OCI-LY1 (cell line): Measurements from ENCODE around the gene VAPB.

ENCODE experiments used
- H2AFZ ChIP-seq: fragments of 200-600 bp; sonication (generic), shearing (Covaris generic); 2 replicates; pipeline ENCODE4 v1.6.0; 2014; ENCODE audit warnings: antibody characterized with exemption, mild to moderate bottlenecking, low read length
- H3F3A ChIP-seq: fragments of 200-600 bp; sonication (generic), shearing (Covaris generic); 2 replicates; pipeline ENCODE4 v1.6.0; 2014; ENCODE audit warnings: mild to moderate bottlenecking, antibody characterized with exemption, low read length, moderate library complexity; ENCODE audit not compliant: insufficient read depth
- H3K27ac ChIP-seq: fragments of 200-600 bp; sonication (generic); 2 replicates; pipeline ENCODE4 v1.5.1; 2014; ENCODE audit warnings: low read length, mixed run types, mild to moderate bottlenecking, low read depth; ENCODE audit not compliant: poor library complexity, severe bottlenecking
- H3K27me3 ChIP-seq: fragments of 200-600 bp; sonication (generic); 2 replicates; pipeline ENCODE4 v1.6.0; 2014; ENCODE audit warnings: antibody characterized with exemption, mild to moderate bottlenecking, low read length, moderate library complexity; ENCODE audit not compliant: insufficient read depth
- H3K36me3 ChIP-seq: fragments of 200-600 bp; sonication (generic); 2 replicates; pipeline ENCODE4 v1.6.1; 2014; ENCODE audit warnings: mild to moderate bottlenecking, antibody characterized with exemption, low read length, moderate library complexity, mixed read lengths; ENCODE audit not compliant: insufficient read depth
- H3K4me1 ChIP-seq: fragments of 200-600 bp; sonication (generic); 2 replicates; pipeline ENCODE4 v1.5.1; 2014; ENCODE audit warnings: mild to moderate bottlenecking, low read length, moderate library complexity; ENCODE audit not compliant: insufficient read depth, severe bottlenecking
- H3K4me2 ChIP-seq: fragments of 200-600 bp; sonication (generic), shearing (Covaris generic); 2 replicates; pipeline ENCODE4 v1.6.1; 2014; ENCODE audit warnings: low read length
- H3K4me3 ChIP-seq: fragments of 200-600 bp; sonication (generic); 2 replicates; pipeline ENCODE4 v1.5.1; 2014; ENCODE audit warnings: low read length, low read depth, mild to moderate bottlenecking, mixed read lengths; ENCODE audit not compliant: poor library complexity, severe bottlenecking
- H3K79me2 ChIP-seq: fragments of 200-600 bp; shearing (Covaris generic); 2 replicates; pipeline ENCODE4 v1.6.1; 2016; ENCODE audit warnings: mixed run types, low read length, mixed read lengths; ENCODE audit not compliant: insufficient read depth
- H3K9ac ChIP-seq: fragments of 200-600 bp; sonication (generic), shearing (Covaris generic); 2 replicates; pipeline ENCODE4 v1.6.1; 2014; ENCODE audit warnings: mild to moderate bottlenecking, low read length, mixed read lengths
- H3K9me2 ChIP-seq: fragments of 200-600 bp; sonication (generic), shearing (Covaris generic); 2 replicates; pipeline ENCODE4 v1.6.1; 2014; ENCODE audit warnings: low read depth, mild to moderate bottlenecking, low read length, mixed read lengths
- H3K9me3 ChIP-seq: fragments of 200-600 bp; shearing (Covaris generic); 2 replicates; pipeline ENCODE4 v1.6.1; 2014; ENCODE audit warnings: low read length, mixed read lengths
- H4K20me1 ChIP-seq: fragments of 200-600 bp; sonication (generic), shearing (Covaris generic); 2 replicates; pipeline ENCODE4 v1.6.0; 2016; ENCODE audit warnings: mild to moderate bottlenecking, low read length; ENCODE audit not compliant: insufficient read depth
- EZH2 ChIP-seq: fragments of 200-600 bp; sonication (generic), shearing (Covaris generic); IDR thresholded peaks from 2 replicates; pipeline ENCODE4 v1.8.0; 2017; ENCODE audit warnings: borderline replicate concordance, mixed run types, mild to moderate bottlenecking, antibody characterized with exemption, low read length, moderate library complexity, mixed read lengths
- TF ChIP-seq, protein P1 (sequence below): fragments of 200-600 bp; sonication (generic), shearing (Covaris generic); IDR thresholded peaks from 2 replicates; pipeline ENCODE4 v1.5.1; 2017; ENCODE audit warnings: mild to moderate bottlenecking, antibody characterized with exemption, low read length, moderate library complexity, mixed read lengths

VAPB gene

DNA sequence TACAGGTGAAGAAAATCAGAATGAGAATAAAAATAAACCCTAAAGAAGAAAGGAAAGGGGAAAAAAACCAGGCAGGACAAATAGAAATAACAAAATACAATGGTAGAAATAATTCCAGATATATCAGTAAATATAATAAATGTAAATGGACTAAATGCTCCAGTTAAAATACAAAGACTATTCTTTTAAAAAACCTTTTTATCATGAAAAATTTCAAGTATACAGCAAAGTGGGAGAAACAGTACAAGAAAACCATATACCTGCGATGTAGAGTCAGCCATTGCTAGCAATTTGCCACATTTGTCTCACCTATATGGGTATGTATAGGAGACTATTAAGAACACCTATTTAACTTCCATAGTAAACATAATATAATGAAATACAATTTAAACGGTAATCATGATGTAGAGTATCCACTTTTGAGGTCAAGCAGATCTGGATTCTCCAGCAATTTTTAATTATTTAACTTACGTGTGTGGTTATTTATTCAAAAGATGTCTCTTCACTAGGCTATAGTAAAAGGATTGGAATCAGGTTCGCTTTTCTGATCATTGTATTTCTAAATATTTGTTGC lies 914 bp upstream of the VAPB start:
- H3K27ac ChIP-seq = no peak overlapping the region

DNA sequence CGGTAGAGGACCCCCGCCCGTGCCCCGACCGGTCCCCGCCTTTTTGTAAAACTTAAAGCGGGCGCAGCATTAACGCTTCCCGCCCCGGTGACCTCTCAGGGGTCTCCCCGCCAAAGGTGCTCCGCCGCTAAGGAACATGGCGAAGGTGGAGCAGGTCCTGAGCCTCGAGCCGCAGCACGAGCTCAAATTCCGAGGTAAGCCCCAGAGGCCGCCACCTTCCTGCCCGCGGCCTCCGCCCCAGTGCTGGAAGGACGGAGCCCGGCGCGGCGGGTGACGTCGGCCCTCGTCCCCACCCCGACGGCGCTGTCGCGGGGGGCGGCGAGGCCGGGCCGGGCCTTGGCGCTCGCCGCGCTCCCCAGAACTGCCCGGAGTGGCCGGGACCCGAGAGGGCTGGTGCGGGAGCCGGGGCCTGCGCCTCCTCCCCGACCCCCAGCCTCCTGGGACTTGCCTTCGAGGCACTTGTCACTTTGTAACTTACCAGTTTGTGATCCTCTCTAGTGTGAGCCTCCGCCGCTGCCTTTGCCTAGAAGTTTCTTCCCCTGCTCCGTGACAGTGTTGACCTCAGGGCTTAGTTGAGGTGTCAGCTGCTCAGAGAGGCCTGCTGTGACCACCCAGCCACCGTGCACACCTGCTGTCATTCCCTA lies 417 bp downstream of the VAPB start:
- Histone ChIP-seq H3K9me3 (no peaks in the 10 kb centered on the region), H3K9ac (peak overlapping the region; percentile 92), H4K20me1 (0 out of 2 replicates have a peak, but pooled peaks cover 2% of the 10 kb centered on the region), H3K27ac (peak overlapping the region; percentile 56), H3K27me3 (no peaks in the 10 kb centered on the region), H3F3A (no peaks in the 10 kb centered on the region), H3K9me2 (no peaks in the 10 kb centered on the region), H3K36me3 (peaks cover 45% of the 10 kb centered on the region), H2AFZ (no peak overlapping the region), H3K4me3 (peak overlapping the region; percentile 85), H3K79me2 (peaks cover 53% of the 10 kb centered on the region), H3K4me1 (peaks cover 32% of the 10 kb centered on the region), H3K4me2 (peak overlapping the region; percentile 71)
- TF ChIP-seq, protein P1, sequence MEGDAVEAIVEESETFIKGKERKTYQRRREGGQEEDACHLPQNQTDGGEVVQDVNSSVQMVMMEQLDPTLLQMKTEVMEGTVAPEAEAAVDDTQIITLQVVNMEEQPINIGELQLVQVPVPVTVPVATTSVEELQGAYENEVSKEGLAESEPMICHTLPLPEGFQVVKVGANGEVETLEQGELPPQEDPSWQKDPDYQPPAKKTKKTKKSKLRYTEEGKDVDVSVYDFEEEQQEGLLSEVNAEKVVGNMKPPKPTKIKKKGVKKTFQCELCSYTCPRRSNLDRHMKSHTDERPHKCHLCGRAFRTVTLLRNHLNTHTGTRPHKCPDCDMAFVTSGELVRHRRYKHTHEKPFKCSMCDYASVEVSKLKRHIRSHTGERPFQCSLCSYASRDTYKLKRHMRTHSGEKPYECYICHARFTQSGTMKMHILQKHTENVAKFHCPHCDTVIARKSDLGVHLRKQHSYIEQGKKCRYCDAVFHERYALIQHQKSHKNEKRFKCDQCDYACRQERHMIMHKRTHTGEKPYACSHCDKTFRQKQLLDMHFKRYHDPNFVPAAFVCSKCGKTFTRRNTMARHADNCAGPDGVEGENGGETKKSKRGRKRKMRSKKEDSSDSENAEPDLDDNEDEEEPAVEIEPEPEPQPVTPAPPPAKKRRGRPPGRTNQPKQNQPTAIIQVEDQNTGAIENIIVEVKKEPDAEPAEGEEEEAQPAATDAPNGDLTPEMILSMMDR = no peak
- no peak for TF ChIP-seq EZH2

More for the DNA sequence above, 914 bp upstream of the VAPB start:
- Histone ChIP-seq H3F3A (no peaks in the 10 kb centered on the region), H3K79me2 (peaks cover 39% of the 10 kb centered on the region), H3K27me3 (no peaks in the 10 kb centered on the region), H3K4me2 (peak overlapping the region; percentile 59), H4K20me1 (no peaks in the 10 kb centered on the region), H2AFZ (peak overlapping the region; percentile 67), H3K36me3 (peaks cover 32% of the 10 kb centered on the region), H3K9me3 (no peaks in the 10 kb centered on the region), H3K4me3 (peak overlapping the region; percentile 85), H3K4me1 (peaks cover 32% of the 10 kb centered on the region), H3K9me2 (no peaks in the 10 kb centered on the region), H3K9ac (peak overlapping the region; percentile 50)
- TF ChIP-seq, protein P1 = no peak
- no peak for TF ChIP-seq EZH2

DNA sequence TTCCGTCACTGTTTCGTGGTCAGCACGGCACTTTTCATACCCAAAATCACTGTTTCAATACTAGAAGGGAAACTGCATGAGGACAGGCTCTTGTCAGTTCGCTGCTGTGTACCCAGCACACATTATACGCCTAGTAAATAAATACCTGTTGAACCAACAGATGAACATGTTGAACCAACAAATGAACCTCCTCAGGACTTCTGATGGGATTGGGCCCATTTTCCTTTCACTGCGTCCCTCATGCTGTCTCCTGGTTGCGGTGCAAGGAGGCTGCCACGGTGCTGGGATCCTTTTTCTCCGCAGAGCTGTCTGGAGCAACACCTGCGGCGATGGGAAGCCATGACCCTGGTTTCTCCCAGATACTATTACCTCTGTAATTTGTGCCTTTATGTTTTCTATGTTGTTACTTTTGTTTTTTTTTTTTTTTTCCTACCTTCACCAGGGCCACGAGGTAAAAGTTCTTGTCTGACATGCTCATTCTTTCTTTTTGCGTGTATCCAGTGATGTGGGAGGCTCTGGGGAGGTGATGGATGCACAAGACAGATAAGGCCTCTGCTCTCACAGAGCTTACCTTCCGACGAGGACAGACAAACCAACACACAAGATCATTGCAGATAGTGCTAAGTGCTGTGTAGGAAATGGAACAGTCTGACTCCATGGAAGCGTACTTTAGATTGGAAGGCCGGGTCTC lies 1.1 kb downstream of the VAPB start:
- Histone ChIP-seq H3K79me2 (peaks cover 59% of the 10 kb centered on the region), H3K4me1 (peaks cover 32% of the 10 kb centered on the region), H3K27ac (peak overlapping the region; percentile 56), H3K4me2 (peak overlapping the region; percentile 71), H3K27me3 (no peaks in the 10 kb centered on the region), H2AFZ (no peak overlapping the region), H3F3A (no peaks in the 10 kb centered on the region), H3K9me3 (no peaks in the 10 kb centered on the region), H3K4me3 (peak overlapping the region; percentile 85), H3K36me3 (peaks cover 49% of the 10 kb centered on the region), H4K20me1 (0 out of 2 replicates have a peak, but pooled peaks cover 2% of the 10 kb centered on the region), H3K9ac (peak overlapping the region; percentile 92), H3K9me2 (no peaks in the 10 kb centered on the region)
- TF ChIP-seq EZH2 = no peak
